Activated naive CD4-positive, alpha-beta T cell treated with anti-CD3 and anti-CD28 coated beads, Interleukin-2, amount 10 ng/mL, durations not matched to agents 7 days and 5 days (primary cell): ENCODE data around the gene SYDE1.

ENCODE experiments used
- CTCF ChIA-PET: fragments of 350-600 bp; sonication (Branson Sonifier 250); formaldehyde crosslinking; loops from one replicate; lab custom pipeline; 2021; ENCODE audit warnings: antibody characterized with exemption; lab: Charles Lee
- DNase-seq: peaks from one replicate; pipeline ENCODE4 v3.0.0-alpha.2; 2020
- H3K27ac Mint-ChIP-seq: one replicate; pipeline ENCODE4 v1.8.0; 2021; ENCODE audit warnings: mild to moderate bottlenecking, moderate library complexity, mixed read lengths
- H3K27me3 Mint-ChIP-seq: one replicate; pipeline ENCODE4 v1.8.0; 2021; ENCODE audit warnings: mild to moderate bottlenecking, mixed read lengths
- H3K36me3 Mint-ChIP-seq: one replicate; pipeline ENCODE4 v1.8.0; 2021; ENCODE audit warnings: mixed read lengths
- H3K4me1 Mint-ChIP-seq: one replicate; pipeline ENCODE4 v1.8.0; 2021; ENCODE audit warnings: mixed read lengths
- H3K4me3 Mint-ChIP-seq: one replicate; pipeline ENCODE4 v1.8.0; 2021; ENCODE audit warnings: mild to moderate bottlenecking, moderate library complexity, mixed read lengths
- H3K9me3 Mint-ChIP-seq: one replicate; pipeline ENCODE4 v1.8.0; 2021; ENCODE audit warnings: mixed read lengths

SYDE1 gene

DNA sequence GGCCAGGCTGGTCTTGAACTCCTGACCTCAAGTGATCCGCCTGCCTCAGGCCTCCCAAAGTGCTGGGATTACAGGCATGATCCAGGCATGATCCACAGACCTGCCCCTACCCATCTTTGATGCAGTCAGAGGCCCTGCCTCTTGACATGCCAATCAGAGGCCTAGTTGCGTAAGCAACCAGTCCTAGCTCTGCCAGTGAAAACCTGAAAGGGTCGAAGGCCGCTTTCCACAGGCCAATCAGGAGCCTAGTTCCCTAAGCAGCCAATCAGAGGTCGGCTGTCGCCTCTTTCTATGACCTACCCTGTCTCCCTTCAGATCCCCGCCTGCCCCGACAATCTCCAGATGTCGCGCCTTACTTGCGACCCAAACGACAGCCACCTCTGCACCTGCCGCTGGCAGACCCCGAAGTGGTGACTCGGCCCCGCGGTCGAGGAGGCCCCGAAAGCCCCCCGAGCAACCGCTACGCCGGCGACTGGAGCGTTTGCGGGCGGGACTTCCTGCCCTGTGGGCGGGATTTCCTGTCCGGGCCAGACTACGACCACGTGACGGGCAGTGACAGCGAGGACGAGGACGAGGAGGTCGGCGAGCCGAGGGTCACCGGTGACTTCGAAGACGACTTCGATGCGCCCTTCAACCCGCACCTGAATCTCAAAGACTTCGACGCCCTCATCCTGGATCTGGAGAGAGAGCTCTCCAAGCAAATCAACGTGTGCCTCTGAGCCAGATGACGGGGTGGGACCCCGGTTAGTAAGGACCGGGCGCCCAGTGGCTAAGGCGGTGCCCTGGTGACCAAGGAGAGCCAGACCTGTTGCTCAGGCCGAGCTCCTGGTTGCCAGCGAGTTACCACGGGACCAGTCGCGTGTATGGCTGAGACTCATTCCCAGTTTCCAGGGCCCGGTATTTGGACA lies 6.3 kb downstream of the SYDE1 start:
- Mint-ChIP-seq H3K9me3 (no peaks in the 10 kb centered on the region), H3K27ac (no peak overlapping the region), H3K27me3 (peaks cover 11% of the 10 kb centered on the region), H3K4me1 (no peaks in the 10 kb centered on the region), H3K4me3 (no peak overlapping the region), H3K36me3 (peaks cover 19% of the 10 kb centered on the region)
- CTCF ChIA-PET = interaction anchor here (1.8 kb wide), 1 partner anchor 12 kb away, joined by 12 read pairs; no protein-coding TSS in a partner anchor
- no peak for DNase-seq

DNA sequence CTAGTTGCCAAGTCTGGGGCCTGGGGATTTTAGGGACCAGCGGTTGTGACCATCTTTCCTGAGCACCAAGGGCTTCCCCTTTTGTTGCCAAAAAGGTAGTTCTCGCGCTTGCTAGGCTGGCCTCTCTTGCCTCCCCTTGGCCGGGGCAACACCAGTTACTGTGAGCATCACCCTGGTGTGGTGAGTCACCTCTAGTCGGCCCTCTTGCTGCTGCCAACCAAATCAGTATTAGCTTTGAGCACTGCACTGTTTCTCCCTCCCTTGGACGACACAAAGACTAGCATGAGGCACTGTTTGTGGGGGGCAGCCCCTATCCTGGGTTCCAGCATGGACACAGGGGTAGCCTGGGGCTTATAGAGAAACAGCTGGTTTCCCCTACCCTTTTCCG lies 6.9 kb downstream of the SYDE1 start:
- H3K4me1 Mint-ChIP-seq = no peaks in the 10 kb centered on the region
- H3K27me3 Mint-ChIP-seq = peaks cover 5% of the 10 kb centered on the region
- no peak for DNase-seq
- H3K9me3 Mint-ChIP-seq = no peaks in the 10 kb centered on the region
- H3K27ac Mint-ChIP-seq = no peak overlapping the region
- CTCF ChIA-PET = no interaction called here
- no peak overlapping the region for H3K4me3 Mint-ChIP-seq
- peaks cover 25% of the 10 kb centered on the region for H3K36me3 Mint-ChIP-seq

DNA sequence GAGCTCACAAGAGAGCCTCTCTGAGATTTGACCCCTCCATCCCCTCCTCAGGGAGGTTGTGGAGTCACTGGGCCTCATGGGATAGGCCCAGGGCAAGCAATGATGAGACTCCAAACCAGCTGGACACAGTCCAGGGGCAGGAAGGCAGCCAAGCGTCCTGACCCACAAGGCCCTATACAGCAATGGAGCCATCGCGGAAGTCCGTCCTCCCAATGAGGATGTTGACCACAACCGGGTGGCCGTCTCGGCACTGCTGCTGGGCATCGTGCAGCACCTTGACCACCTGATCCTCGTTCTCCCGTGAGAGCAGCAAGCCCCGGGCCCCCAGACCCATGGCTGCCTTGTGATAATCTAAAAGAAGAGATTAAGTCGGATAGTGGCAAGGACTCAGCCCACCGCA lies 7.9 kb downstream of the SYDE1 start:
- Mint-ChIP-seq H3K4me1 (no peaks in the 10 kb centered on the region), H3K4me3 (no peak overlapping the region), H3K9me3 (no peaks in the 10 kb centered on the region), H3K27me3 (no peaks in the 10 kb centered on the region), H3K27ac (no peak overlapping the region), H3K36me3 (peaks cover 33% of the 10 kb centered on the region)
- CTCF ChIA-PET = no interaction called here
- DNase-seq = no peak

GRCh38 chr19:15115762-15116615 lies 8.8 kb downstream of the SYDE1 start:
- Mint-ChIP-seq H3K27ac (no peak overlapping the region), H3K27me3 (no peaks in the 10 kb centered on the region), H3K4me1 (no peaks in the 10 kb centered on the region), H3K9me3 (no peaks in the 10 kb centered on the region), H3K36me3 (peaks cover 41% of the 10 kb centered on the region), H3K4me3 (no peak overlapping the region)
- no peak for DNase-seq
- CTCF ChIA-PET = no interaction called here

DNA sequence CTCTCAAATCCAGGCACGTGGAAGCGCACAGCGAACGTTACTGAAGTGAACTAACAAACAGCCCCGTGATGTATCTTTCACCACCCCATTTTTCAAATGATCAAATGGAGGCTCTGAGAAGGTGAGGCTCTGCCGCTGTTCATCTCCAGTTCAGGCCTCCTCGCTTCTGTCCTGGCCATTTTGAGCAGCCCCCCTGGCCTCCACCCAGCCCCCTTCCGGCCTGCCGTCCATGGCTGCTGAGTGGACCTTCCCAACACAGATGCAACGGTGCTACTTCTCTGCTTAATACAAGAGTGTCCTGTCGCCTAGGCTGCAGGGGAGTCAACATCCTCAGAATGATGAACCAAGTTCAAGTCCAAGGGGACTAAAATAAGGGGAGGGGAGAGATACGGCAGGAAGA lies 9.7 kb downstream of the SYDE1 start:
- Mint-ChIP-seq H3K4me3 (no peak overlapping the region), H3K27me3 (no peaks in the 10 kb centered on the region), H3K4me1 (no peaks in the 10 kb centered on the region), H3K9me3 (no peaks in the 10 kb centered on the region), H3K36me3 (peaks cover 44% of the 10 kb centered on the region), H3K27ac (no peak overlapping the region)
- DNase-seq = no peak
- CTCF ChIA-PET = no interaction called here

DNA sequence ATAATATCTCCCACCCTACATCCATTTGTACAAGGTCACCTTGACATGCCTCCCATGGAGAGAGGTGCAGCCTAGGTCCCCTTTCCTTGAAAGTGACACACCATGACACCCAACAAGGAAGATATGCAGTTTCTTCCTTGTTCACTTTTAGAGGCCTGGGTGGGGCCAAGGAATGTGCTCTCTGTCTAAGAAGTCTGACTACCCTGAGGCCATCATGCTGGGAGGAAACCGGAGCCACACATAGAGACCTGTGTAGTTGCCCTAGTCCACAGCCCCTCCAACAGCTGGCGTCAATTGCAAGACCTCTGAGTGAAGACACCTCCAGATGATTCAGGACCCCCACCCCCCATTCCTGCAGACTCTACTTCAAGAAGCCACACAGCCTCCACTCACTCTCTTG lies 11.0 kb downstream of the SYDE1 start:
- CTCF ChIA-PET = no interaction called here

GRCh38 chr19:15118789-15119494 lies 11.7 kb downstream of the SYDE1 start:
- Mint-ChIP-seq H3K27ac (no peak overlapping the region), H3K4me3 (no peak overlapping the region), H3K36me3 (peaks cover 51% of the 10 kb centered on the region), H3K4me1 (peaks cover 6% of the 10 kb centered on the region), H3K9me3 (no peaks in the 10 kb centered on the region), H3K27me3 (no peaks in the 10 kb centered on the region)
- DNase-seq = no peak
- CTCF ChIA-PET = interaction anchor here (2.1 kb wide), 1 partner anchor 18 kb away, joined by 9 read pairs; no protein-coding TSS in a partner anchor

More for the DNA sequence above, 11.0 kb downstream of the SYDE1 start:
- no peak for DNase-seq
- Mint-ChIP-seq H3K4me3 (no peak overlapping the region), H3K27ac (no peak overlapping the region), H3K36me3 (peaks cover 50% of the 10 kb centered on the region), H3K27me3 (no peaks in the 10 kb centered on the region), H3K4me1 (no peaks in the 10 kb centered on the region), H3K9me3 (no peaks in the 10 kb centered on the region)

DNA sequence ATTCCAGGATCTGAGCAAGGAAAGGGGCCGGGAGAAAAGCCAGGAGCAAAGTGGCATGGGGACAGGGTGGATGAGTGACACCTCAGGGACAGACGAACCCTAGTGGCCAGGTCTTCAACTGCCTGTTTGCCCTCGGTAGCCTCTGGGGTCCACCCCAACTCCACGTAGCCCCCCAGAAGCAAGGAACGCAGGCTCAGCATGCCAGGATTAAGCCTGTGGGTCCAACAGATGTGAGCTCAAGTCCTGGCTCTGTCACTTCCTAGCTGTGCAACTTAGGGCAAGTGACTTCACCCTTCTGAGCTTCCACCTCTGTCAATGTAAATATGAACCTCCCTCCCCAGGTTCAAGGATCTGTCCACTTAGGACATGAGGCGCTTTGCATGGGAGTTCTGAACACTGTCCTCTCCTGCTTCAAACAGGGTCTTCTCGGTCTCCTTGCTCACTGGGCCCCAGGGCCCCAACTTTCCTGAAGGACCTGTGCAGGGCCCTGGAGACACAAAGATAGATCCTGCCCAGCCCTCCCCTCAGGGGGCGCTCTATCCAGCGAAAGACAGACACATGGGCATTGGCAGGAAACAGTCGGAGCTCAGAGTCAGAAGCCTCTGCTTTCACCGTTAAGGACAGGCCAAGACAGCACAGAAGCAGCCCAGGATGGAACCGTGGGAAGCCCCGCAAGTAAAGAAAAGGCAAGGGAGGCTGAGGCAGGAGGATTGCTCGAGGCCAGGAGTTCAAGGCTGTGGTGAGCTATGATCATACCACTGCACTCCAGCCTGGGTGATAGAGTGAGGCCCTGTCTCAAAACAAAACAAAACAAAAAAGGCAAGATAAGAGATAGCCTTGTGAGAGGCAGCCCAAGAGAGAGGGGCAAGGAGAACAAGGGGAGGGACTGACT lies 13.2 kb downstream of the SYDE1 start:
- Mint-ChIP-seq H3K4me3 (no peak overlapping the region), H3K36me3 (peaks cover 53% of the 10 kb centered on the region), H3K27me3 (no peaks in the 10 kb centered on the region), H3K4me1 (peaks cover 15% of the 10 kb centered on the region), H3K9me3 (no peaks in the 10 kb centered on the region), H3K27ac (no peak overlapping the region)
- no peak for DNase-seq
- CTCF ChIA-PET = interaction anchor here (2.1 kb wide), 1 partner anchor 19 kb away, joined by 9 read pairs; no protein-coding TSS in a partner anchor

GRCh38 chr19:15122331-15123030 lies 15.3 kb downstream of the SYDE1 start:
- Mint-ChIP-seq H3K36me3 (peaks cover 46% of the 10 kb centered on the region), H3K27ac (no peak overlapping the region), H3K27me3 (no peaks in the 10 kb centered on the region), H3K4me1 (peaks cover 25% of the 10 kb centered on the region), H3K4me3 (no peak overlapping the region), H3K9me3 (no peaks in the 10 kb centered on the region)
- DNase-seq = no peak
- CTCF ChIA-PET = interaction anchor here (2.7 kb wide), 1 partner anchor 21 kb away, joined by 9 read pairs; no protein-coding TSS in a partner anchor

GRCh38 chr19:15123031-15123890 lies 16.1 kb downstream of the SYDE1 start:
- Mint-ChIP-seq H3K27me3 (no peaks in the 10 kb centered on the region), H3K9me3 (no peaks in the 10 kb centered on the region), H3K4me3 (peak overlapping the region; percentile 83), H3K4me1 (peaks cover 25% of the 10 kb centered on the region), H3K36me3 (peaks cover 39% of the 10 kb centered on the region), H3K27ac (no peak overlapping the region)
- DNase-seq = no peak
- CTCF ChIA-PET = interaction anchor here (2.7 kb wide), 1 partner anchor 21 kb away, joined by 9 read pairs; no protein-coding TSS in a partner anchor

GRCh38 chr19:15123900-15124299 lies 16.7 kb downstream of the SYDE1 start:
- H3K27me3 Mint-ChIP-seq = no peaks in the 10 kb centered on the region
- no peaks in the 10 kb centered on the region for H3K9me3 Mint-ChIP-seq
- peak overlapping the region; percentile 96 for H3K27ac Mint-ChIP-seq
- H3K36me3 Mint-ChIP-seq = peaks cover 33% of the 10 kb centered on the region
- no peak for DNase-seq
- H3K4me1 Mint-ChIP-seq = peaks cover 28% of the 10 kb centered on the region
- CTCF ChIA-PET = interaction anchor here (1.1 to 2.7 kb wide), 3 partner anchors 22 to 32 kb away, joined by 3 to 9 read pairs (median 5); no protein-coding TSS in a partner anchor
- peak overlapping the region; percentile 83 for H3K4me3 Mint-ChIP-seq
